Esophagus muscularis mucosa (tissue), 4 donors: ENCODE results near the gene CCDC116. TPM values are rescaled to one million over a fixed set of nuclear protein-coding genes. Genes with fewer than 3 reads are reported as not detected.

Experiments
- DNase-seq: peaks from one replicate; pipeline ENCODE4 v3.0.0-alpha.2; 2017; ENCODE audit errors: extremely low spot score
- H3K27ac ChIP-seq, 4 donors: fragments of 200-600 bp; sonication (generic); replicated peaks in 1 of 4; 1 replicate in 3 of 4; 2 replicates in 1 of 4; pipeline ENCODE4 v1.5.1; 2016 to 2019; ENCODE audit warnings: mild to moderate bottlenecking in 1 of 4
- H3K27me3 ChIP-seq, 4 donors: fragments of 200-600 bp; sonication (generic); one replicate each; pipeline versions ENCODE4 v1.5.1 to v1.6.0; 2016 to 2019
- H3K36me3 ChIP-seq, 4 donors: fragments of 200-600 bp; sonication (generic); one replicate each; pipeline ENCODE4 v1.5.1; 2016 to 2019
- H3K4me1 ChIP-seq, 4 donors: fragments of 200-600 bp; sonication (generic); one replicate each; pipeline ENCODE4 v1.5.1; 2016 to 2019
- H3K4me3 ChIP-seq, 4 donors: fragments of 200-600 bp; sonication (generic); 1 replicate in 2 of 4; 2 replicates in 2 of 4; pipeline ENCODE4 v1.5.1; 2016 to 2019; ENCODE audit warnings: mild to moderate bottlenecking in 4 of 4, moderate library complexity in 1 of 4
- H3K9me3 ChIP-seq, 4 donors: fragments of 200-600 bp; sonication (generic); 1 replicate in 3 of 4; 2 replicates in 1 of 4; pipeline ENCODE4 v1.5.1; 2016 to 2019
- EP300 ChIP-seq: sonication (generic); formaldehyde crosslinking; IDR thresholded peaks from one replicate; pipeline ENCODE4 v1.6.1; 2017; ENCODE audit warnings: antibody characterized with exemption
- POLR2A ChIP-seq: fragments of 450-650 bp; IDR thresholded peaks from one replicate; pipeline ENCODE4 v1.6.1; 2017; ENCODE audit warnings: antibody characterized with exemption, moderate library complexity, mild to moderate bottlenecking, low read depth
- POLR2AphosphoS5 ChIP-seq, 2 donors: sonication (generic); formaldehyde crosslinking; IDR thresholded peaks; one replicate each; pipeline ENCODE4 v1.6.1; 2017; ENCODE audit warnings: antibody characterized with exemption in 2 of 2
- WGBS: methylation state at CpG from one replicate; pipeline ENCODE4 v1.1.5; 2018; 5-methylcytosine and 5-hydroxymethylcytosine counted together
- intact Hi-C: fragments of 100-400 bp; cut with DNase I; formaldehyde crosslinking; loops from one replicate; pipeline ENCODE4 v1.15.1; 2023
- total RNA-seq, 4 donors: library from RNA; depleted of rRNA; stranded (reverse); fragments of >200 nt; gene quantifications; one replicate each; pipeline versions ENCODE4 v1.1.0 to v1.2.1, GENCODE V29; 2016
- TF ChIP-seq, protein P1 (sequence below), 3 experiments: fragments of 200-600 bp in 2 of 3; fragments of 450-650 bp in 1 of 3; sonication (generic) in 2 of 3; IDR thresholded peaks; one replicate each; pipeline ENCODE4 v1.5.1; 2017 to 2019; ENCODE audit warnings: antibody characterized with exemption in 3 of 3, mild to moderate bottlenecking in 2 of 3, moderate library complexity in 1 of 3

Gene CCDC116
- total RNA-seq, 4 donors from 2014 or later = 0.26 to 0.99 (median 0.55) TPM

DNA sequence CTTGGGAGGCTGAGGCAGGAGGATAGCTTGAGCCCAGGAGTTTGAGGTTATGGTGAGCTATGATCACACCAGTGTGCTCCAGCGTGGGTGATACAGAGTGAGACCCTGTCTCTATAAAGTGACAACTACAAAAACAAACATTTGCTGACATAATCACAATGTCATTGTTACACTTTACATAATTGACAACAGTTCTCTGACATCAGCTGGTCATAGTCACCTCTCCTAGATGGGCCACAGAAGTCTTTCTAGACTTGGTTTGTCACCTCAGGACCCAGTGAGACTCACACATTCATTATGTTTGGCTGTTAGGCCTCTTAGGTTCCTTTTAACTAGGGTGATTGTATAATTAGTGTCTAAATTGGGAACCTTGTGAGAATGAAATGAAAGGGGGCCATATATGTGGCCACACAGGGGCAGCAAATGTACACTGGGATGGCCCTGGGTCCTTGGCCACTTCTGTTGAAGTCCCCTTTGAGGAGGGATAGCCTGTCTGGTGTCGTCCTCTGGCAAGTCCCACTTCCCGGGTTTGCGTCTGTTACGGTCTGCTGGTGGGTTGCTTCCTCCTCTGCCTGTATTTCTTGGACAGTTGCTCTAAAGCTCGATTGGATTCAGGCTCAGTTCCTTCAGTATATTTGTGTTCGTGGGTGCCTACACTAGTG, 27.4 kb downstream of the CCDC116 start:
- WGBS = 80% methylated on average over 7 of the region's 7 CpGs
- no peaks in the 10 kb centered on the region for H3K36me3 ChIP-seq
- no peak overlapping the region for H3K27ac ChIP-seq
- no peak for DNase-seq
- TF ChIP-seq, protein P1, sequence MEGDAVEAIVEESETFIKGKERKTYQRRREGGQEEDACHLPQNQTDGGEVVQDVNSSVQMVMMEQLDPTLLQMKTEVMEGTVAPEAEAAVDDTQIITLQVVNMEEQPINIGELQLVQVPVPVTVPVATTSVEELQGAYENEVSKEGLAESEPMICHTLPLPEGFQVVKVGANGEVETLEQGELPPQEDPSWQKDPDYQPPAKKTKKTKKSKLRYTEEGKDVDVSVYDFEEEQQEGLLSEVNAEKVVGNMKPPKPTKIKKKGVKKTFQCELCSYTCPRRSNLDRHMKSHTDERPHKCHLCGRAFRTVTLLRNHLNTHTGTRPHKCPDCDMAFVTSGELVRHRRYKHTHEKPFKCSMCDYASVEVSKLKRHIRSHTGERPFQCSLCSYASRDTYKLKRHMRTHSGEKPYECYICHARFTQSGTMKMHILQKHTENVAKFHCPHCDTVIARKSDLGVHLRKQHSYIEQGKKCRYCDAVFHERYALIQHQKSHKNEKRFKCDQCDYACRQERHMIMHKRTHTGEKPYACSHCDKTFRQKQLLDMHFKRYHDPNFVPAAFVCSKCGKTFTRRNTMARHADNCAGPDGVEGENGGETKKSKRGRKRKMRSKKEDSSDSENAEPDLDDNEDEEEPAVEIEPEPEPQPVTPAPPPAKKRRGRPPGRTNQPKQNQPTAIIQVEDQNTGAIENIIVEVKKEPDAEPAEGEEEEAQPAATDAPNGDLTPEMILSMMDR (IDR thresholded peaks at IDR 0.05) = no peak
- TF ChIP-seq POLR2A = no peak
- no peak for TF ChIP-seq EP300
- H3K27me3 ChIP-seq = peaks cover 0 to 56% (median 11%) of the 10 kb centered on the region in 4 donors
- no peak overlapping the region for H3K4me3 ChIP-seq
- no peaks in the 10 kb centered on the region for H3K9me3 ChIP-seq
- H3K4me1 ChIP-seq = peaks cover 0 to 16% (median 12%) of the 10 kb centered on the region in 4 donors
- intact Hi-C loops = no loop called here

DNA sequence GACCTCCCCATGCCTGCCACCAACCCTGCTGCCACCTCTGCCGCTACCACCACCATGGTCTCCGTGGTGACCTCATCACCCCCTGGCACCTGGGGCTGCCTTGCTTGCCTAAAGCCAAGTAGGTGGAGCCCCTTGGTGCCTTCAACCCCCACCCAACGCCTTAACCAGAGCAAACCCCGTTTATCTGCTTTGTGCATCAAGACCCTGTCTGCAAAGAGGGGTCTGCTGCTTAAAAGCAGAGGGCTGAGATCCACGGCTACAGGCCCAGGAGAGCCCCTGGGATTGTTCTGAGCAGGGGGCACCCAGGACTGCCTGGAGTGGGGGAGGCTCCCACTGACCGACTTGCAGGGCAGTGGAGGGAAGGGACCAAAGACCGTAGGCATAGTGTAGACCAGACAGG, 28.3 kb downstream of the CCDC116 start:
- Histone ChIP-seq H3K4me3 (no peak overlapping the region), H3K36me3 (no peaks in the 10 kb centered on the region), H3K27me3 (peaks cover 0 to 51% (median 11%) of the 10 kb centered on the region in 4 donors), H3K27ac (no peak overlapping the region), H3K4me1 (peaks cover 0 to 21% (median 18%) of the 10 kb centered on the region in 4 donors), H3K9me3 (no peaks in the 10 kb centered on the region)
- TF ChIP-seq POLR2A (no peak), POLR2AphosphoS5 (IDR thresholded peaks at IDR 0.05) (no peak), EP300 (no peak)
- TF ChIP-seq, protein P1 (IDR thresholded peaks at IDR 0.05) = no peak
- intact Hi-C loops = no loop called here
- DNase-seq = no peak
- WGBS = 86% methylated on average over 6 of the region's 7 CpGs

DNA sequence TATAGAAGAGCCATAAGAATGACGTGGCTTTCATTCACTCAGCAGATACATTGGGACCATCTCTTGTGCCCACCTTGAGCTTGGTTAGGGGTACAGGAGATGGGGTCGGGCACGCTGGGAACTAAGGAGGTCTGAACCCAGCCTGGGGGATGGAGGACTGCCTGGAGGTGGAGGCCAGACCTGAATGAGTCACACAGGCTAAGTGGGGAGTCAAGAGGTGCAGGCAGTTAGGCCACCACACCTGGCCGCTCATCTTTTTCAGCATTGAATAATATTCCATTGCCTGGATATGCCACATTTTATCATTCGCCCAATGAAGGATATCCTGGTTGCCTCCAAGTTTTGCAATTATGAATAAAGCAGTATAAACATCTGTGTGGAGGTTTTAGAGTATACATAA, 29.4 kb downstream of the CCDC116 start:
- WGBS = 96% methylated on average over 5 of the region's 5 CpGs
- no peak for DNase-seq
- TF ChIP-seq, protein P1 (IDR thresholded peaks at IDR 0.05) = no peak
- no peak for TF ChIP-seq EP300
- TF ChIP-seq POLR2A = no peak
- TF ChIP-seq POLR2AphosphoS5 (IDR thresholded peaks at IDR 0.05) = no peak
- peaks cover 6 to 26% (median 24%) of the 10 kb centered on the region in 4 donors for H3K4me1 ChIP-seq
- H3K9me3 ChIP-seq = no peaks in the 10 kb centered on the region
- H3K27me3 ChIP-seq = peaks cover 0 to 40% (median 9%) of the 10 kb centered on the region in 4 donors
- no peaks in the 10 kb centered on the region for H3K36me3 ChIP-seq
- H3K4me3 ChIP-seq = no peak overlapping the region
- intact Hi-C loops = no loop called here
- no peak overlapping the region for H3K27ac ChIP-seq

DNA sequence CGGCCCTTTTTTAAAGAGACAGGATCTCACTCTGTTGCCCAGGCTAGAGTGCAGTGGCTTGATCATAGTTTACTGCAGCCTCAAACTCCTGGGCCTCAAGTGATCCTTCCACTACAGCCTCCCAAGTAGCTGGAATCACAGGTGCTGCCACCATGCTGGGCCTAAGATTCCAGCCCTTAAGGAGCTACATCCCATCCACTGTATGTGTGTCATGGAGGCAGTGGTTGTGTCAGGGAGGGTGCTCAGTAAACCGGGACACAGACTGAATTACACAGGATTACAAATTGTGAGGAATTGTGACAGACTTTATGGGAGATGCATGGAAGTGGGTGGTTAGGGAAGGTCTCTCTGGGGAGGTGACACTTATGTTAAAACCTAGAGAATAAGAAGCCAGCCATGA, 31.2 kb downstream of the CCDC116 start:
- no peak overlapping the region for H3K4me3 ChIP-seq
- WGBS = 95% methylated on average over 2 of the region's 2 CpGs
- H3K27ac ChIP-seq = no peak overlapping the region
- H3K4me1 ChIP-seq = peaks cover 8 to 22% (median 18%) of the 10 kb centered on the region in 4 donors
- no peaks in the 10 kb centered on the region for H3K9me3 ChIP-seq
- no peak for TF ChIP-seq POLR2A
- TF ChIP-seq, protein P1 (IDR thresholded peaks at IDR 0.05) = no peak
- intact Hi-C loops = no loop called here
- H3K36me3 ChIP-seq = no peaks in the 10 kb centered on the region
- no peak for DNase-seq
- H3K27me3 ChIP-seq = peaks cover 0 to 23% (median 0%) of the 10 kb centered on the region in 4 donors
